ENCODE results near the gene IFITM1. TPM values are rescaled to one million over a fixed set of nuclear protein-coding genes. Genes with fewer than 3 reads are reported as not detected.

IFITM1 gene
- total and polyA plus RNA-seq, 2 of the 13 experiments (the other 11 are each of a cell fraction or from before 2014, with no cell fraction given) = 0.38 to 11.1 TPM

DNA sequence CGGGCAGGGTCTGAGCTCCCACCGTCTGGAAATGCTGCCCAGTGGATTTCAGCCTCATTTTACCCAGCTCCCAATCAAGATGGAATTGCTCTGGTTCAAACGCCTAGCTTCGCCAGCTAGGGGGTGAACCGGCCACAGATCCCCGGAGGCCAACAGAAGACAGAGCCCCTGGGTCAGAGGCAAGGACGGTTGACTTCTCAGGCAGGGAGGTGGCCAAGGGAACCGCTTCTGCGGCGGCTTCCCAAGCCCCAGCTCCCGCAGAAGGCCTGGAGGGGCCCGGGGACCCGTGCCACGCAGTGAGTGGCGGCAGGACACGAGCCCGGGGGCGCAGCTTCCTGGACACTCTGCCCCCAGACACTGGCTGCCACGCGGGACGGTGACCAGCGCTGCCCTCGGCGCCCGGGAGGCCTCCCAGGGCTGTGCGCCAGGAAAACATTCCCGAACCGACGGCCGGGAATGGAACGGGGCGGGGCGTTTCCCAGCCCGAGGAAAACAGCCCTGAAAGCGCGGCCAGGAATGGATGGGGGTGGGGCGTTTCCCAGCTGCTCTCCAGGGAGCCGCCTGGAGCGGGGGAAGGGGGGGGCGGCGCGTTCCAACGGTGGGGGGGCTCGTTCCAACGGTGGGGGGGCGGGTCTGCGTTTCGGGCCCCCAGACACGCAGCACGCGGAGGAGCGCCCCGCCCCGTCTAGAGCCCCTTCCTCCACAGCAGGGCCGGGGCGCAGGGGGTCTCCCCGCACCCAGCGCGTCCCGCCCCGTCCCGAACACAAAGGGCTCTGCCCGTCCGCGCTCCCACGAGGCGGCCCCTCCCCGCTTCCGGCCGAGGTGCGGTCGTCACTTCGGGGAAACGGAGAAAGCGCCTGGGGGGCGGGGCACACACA, 42.0 kb downstream of the IFITM1 start (continued):
- peak; percentile 67 for TF ChIP-seq PHF8 (CRISPR knock-in tag; IDR thresholded peaks at IDR 0.05)
- 0 out of 3 replicates have a peak, but pooled peaks have one; percentile 9 for TF ChIP-seq MXI1 (IDR thresholded peaks at IDR 0.05; ENCODE audit: borderline replicate concordance, low read depth, low read length)
- TF ChIP-seq PHB2 (IDR thresholded peaks at IDR 0.05; ENCODE audit: partially characterized antibody) = no peak
- peak; percentile 78 for TF ChIP-seq DMAP1 (CRISPR knock-in tag; IDR thresholded peaks at IDR 0.05)
- TF ChIP-seq GFI1 (CRISPR knock-in tag; IDR thresholded peaks at IDR 0.05; ENCODE audit: borderline replicate concordance) = peak; percentile 78
- peak; percentile 74; the same call in 1 of the 2 replicates for TF ChIP-seq ZNF34 (CRISPR knock-in tag; IDR thresholded peaks at IDR 0.05; ENCODE audit: borderline replicate concordance)
- TF ChIP-seq RERE (CRISPR knock-in tag; IDR thresholded peaks at IDR 0.05; ENCODE audit: low read depth) = no peak; the same call in 1 of the 2 replicates
- no peak for TF ChIP-seq ZHX1 (CRISPR knock-in tag; IDR thresholded peaks at IDR 0.05; ENCODE audit: low read depth)
- TF ChIP-seq ZBTB20 (CRISPR knock-in tag; IDR thresholded peaks at IDR 0.05; ENCODE audit: borderline replicate concordance, low read depth) = no peak
- 0 out of 2 replicates have a peak, but pooled peaks have one; percentile 47 for TF ChIP-seq NR2F2 (IDR thresholded peaks at IDR 0.05; ENCODE audit: borderline replicate concordance, low read depth)
- peak; percentile 45; the same call in 1 of the 2 replicates for TF ChIP-seq GTF3A (CRISPR knock-in tag; conservative IDR thresholded peaks at IDR 0.05)
- TF ChIP-seq ETV5 (CRISPR knock-in tag; IDR thresholded peaks at IDR 0.05; ENCODE audit: borderline replicate concordance) = peak; percentile 96
- TF ChIP-seq NFE2L1 (CRISPR knock-in tag; IDR thresholded peaks at IDR 0.05; ENCODE audit: borderline replicate concordance) = no peak
- TF ChIP-seq, protein P1, sequence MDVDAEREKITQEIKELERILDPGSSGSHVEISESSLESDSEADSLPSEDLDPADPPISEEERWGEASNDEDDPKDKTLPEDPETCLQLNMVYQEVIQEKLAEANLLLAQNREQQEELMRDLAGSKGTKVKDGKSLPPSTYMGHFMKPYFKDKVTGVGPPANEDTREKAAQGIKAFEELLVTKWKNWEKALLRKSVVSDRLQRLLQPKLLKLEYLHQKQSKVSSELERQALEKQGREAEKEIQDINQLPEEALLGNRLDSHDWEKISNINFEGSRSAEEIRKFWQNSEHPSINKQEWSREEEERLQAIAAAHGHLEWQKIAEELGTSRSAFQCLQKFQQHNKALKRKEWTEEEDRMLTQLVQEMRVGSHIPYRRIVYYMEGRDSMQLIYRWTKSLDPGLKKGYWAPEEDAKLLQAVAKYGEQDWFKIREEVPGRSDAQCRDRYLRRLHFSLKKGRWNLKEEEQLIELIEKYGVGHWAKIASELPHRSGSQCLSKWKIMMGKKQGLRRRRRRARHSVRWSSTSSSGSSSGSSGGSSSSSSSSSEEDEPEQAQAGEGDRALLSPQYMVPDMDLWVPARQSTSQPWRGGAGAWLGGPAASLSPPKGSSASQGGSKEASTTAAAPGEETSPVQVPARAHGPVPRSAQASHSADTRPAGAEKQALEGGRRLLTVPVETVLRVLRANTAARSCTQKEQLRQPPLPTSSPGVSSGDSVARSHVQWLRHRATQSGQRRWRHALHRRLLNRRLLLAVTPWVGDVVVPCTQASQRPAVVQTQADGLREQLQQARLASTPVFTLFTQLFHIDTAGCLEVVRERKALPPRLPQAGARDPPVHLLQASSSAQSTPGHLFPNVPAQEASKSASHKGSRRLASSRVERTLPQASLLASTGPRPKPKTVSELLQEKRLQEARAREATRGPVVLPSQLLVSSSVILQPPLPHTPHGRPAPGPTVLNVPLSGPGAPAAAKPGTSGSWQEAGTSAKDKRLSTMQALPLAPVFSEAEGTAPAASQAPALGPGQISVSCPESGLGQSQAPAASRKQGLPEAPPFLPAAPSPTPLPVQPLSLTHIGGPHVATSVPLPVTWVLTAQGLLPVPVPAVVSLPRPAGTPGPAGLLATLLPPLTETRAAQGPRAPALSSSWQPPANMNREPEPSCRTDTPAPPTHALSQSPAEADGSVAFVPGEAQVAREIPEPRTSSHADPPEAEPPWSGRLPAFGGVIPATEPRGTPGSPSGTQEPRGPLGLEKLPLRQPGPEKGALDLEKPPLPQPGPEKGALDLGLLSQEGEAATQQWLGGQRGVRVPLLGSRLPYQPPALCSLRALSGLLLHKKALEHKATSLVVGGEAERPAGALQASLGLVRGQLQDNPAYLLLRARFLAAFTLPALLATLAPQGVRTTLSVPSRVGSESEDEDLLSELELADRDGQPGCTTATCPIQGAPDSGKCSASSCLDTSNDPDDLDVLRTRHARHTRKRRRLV (CRISPR knock-in tag; IDR thresholded peaks at IDR 0.05) = no peak
